ENCODE data around the gene ARSG.

The ARSG gene

GRCh38 chr17:68295086-68295485 lies 3.8 kb downstream of the ARSG start:
- H3K4me3 ChIP-seq (ENCODE audit: low read length) = no peak overlapping the region
- no peak for DNase-seq (ENCODE audit: low read depth)
- no peak for TF ChIP-seq CTCF (conservative IDR thresholded peaks at IDR 0.05; ENCODE audit: low read length)

- H3K4me3 ChIP-seq (ENCODE audit: low read length) = no peak overlapping the region
- DNase-seq (ENCODE audit: low read depth) = no peak
- no peak for TF ChIP-seq CTCF (conservative IDR thresholded peaks at IDR 0.05; ENCODE audit: low read length)
Measured at GRCh38 chr17:68296217-68297191, 5.2 kb downstream of the ARSG start.

- H3K4me3 ChIP-seq (ENCODE audit: low read length) = no peak overlapping the region
- TF ChIP-seq CTCF (conservative IDR thresholded peaks at IDR 0.05; ENCODE audit: low read length) = no peak
- peak; percentile 36 for DNase-seq (ENCODE audit: low read depth)
Measured at GRCh38 chr17:68297195-68297594, 5.9 kb downstream of the ARSG start.

GRCh38 chr17:68298601-68299000 lies 7.3 kb downstream of the ARSG start:
- no peak for DNase-seq (ENCODE audit: low read depth)
- no peak for TF ChIP-seq CTCF (conservative IDR thresholded peaks at IDR 0.05; ENCODE audit: low read length)

GRCh38 chr17:68299817-68300216 lies 8.5 kb downstream of the ARSG start:
- DNase-seq (ENCODE audit: low read depth) = no peak
- H3K4me3 ChIP-seq (ENCODE audit: low read length) = no peak overlapping the region
- TF ChIP-seq CTCF (conservative IDR thresholded peaks at IDR 0.05; ENCODE audit: low read length) = no peak

More at GRCh38 chr17:68298601-68299000, 7.3 kb downstream of the ARSG start:
- no peak overlapping the region for H3K4me3 ChIP-seq (ENCODE audit: low read length)

GRCh38 chr17:68301438-68301959 lies 10.2 kb downstream of the ARSG start:
- no peak for DNase-seq (ENCODE audit: low read depth)
- TF ChIP-seq CTCF (conservative IDR thresholded peaks at IDR 0.05; ENCODE audit: low read length) = no peak
- no peak overlapping the region for H3K4me3 ChIP-seq (ENCODE audit: low read length)

All from AG10803 (cell line).